Measurements from ENCODE around the gene C1GALT1C1. TPM values are rescaled to one million over a fixed set of nuclear protein-coding genes. Genes with fewer than 3 reads are reported as not detected.

Gene C1GALT1C1
- total and polyA plus RNA-seq, 9 donors = 11.4 to 31.6 (median 15.5) TPM

GRCh38 chrX:120585702-120586101, 44.2 kb downstream of the C1GALT1C1 start:
- intact Hi-C loops (cut with DNase I) = no loop called here
- Histone ChIP-seq H3K4me1 (ENCODE audit: insufficient read depth) (no peaks in the 10 kb centered on the region), H3K9me3 (no peaks in the 10 kb centered on the region), H3K4me3 (no peak overlapping the region), H3K27me3 (no peaks in the 10 kb centered on the region), H3K27ac (no peak overlapping the region), H3K36me3 (no peaks in the 10 kb centered on the region)
- TF ChIP-seq EP300 (IDR thresholded peaks at IDR 0.05) (no peak), POLR2A (IDR thresholded peaks at IDR 0.05) (no peak), CTCF (IDR thresholded peaks at IDR 0.05) (no peak)
- 73 to 79% (median 76%) methylated on average over 2 of the region's 2 CpGs for whole genome bisulfite sequencing, 3 donors
- DNase-seq = no peak

Other genes starting within 250 kb of the C1GALT1C1 start
- 100 to 1,000 TPM in 3 of 7 donors, 10 to 100 TPM in 4; 68.1 to 129 (median 87.3) TPM for gene LAMP2, start 160.8 kb downstream of the C1GALT1C1 start, total RNA-seq
- gene LAMP2, start 160.8 kb downstream of the C1GALT1C1 start, polyA plus RNA-seq = 100 to 1,000 TPM in 1 of 2 donors, 10 to 100 TPM in 1; 55.2 to 170 TPM
- 10 to 100 TPM; 36.1 to 64.9 (median 47.6) TPM for gene CUL4B, start 69.1 kb downstream of the C1GALT1C1 start, total RNA-seq
- gene CUL4B, start 69.1 kb downstream of the C1GALT1C1 start, polyA plus RNA-seq = 10 to 100 TPM; 26.2 to 67.8 TPM
- 10 to 100 TPM; 11.8 to 22.9 (median 20.6) TPM for gene MCTS1, start 26.0 kb downstream of the C1GALT1C1 start, total RNA-seq
- gene MCTS1, start 26.0 kb downstream of the C1GALT1C1 start, polyA plus RNA-seq = 10 to 100 TPM; 18.4 to 46.9 TPM
- gene CT47B1, start 245.8 kb upstream of the C1GALT1C1 start, total RNA-seq = not detected
- gene CT47B1, start 245.8 kb upstream of the C1GALT1C1 start, polyA plus RNA-seq = not detected